Right lobe of liver (tissue), 6 donors: ENCODE results near the gene NEK1. TPM values are rescaled to one million over a fixed set of nuclear protein-coding genes. Genes with fewer than 3 reads are reported as not detected.

Experiments
- ATAC-seq, 4 donors: fragments of 200-7000 bp; cut with Tn5 transposase; one replicate each; pipeline ENCODE4 v1.9.1; 2020; ENCODE audit warnings: mild to moderate bottlenecking in 4 of 4, moderate library complexity in 4 of 4
- DNase-seq, 3 donors: peaks; one replicate each; pipeline ENCODE4 v3.0.0-alpha.2; 2020
- H3K27ac ChIP-seq, 3 donors: fragments of 200-600 bp; one replicate each; pipeline ENCODE4 v1.8.0; 2022
- H3K27me3 ChIP-seq, 2 donors: fragments of 200-600 bp; one replicate each; pipeline ENCODE4 v1.8.0; 2022
- H3K36me3 ChIP-seq, 4 donors: fragments of 200-600 bp; sonication (generic) in 1 of 4; one replicate each; pipeline versions ENCODE4 v1.5.1 to v1.8.0; 2017 to 2022; ENCODE audit warnings: control low read depth in 1 of 4
- H3K4me1 ChIP-seq, 4 donors: fragments of 200-600 bp; sonication (generic) in 1 of 4; one replicate each; pipeline versions ENCODE4 v1.5.1 to v1.8.0; 2017 to 2022; ENCODE audit warnings: control low read depth in 1 of 4
- H3K4me3 ChIP-seq, 3 donors: fragments of 200-600 bp; one replicate each; pipeline ENCODE4 v1.8.0; 2022
- H3K9me3 ChIP-seq, 4 donors: fragments of 200-600 bp; sonication (generic) in 1 of 4; one replicate each; pipeline versions ENCODE4 v1.5.1 to v1.8.0; 2017 to 2022; ENCODE audit warnings: control low read depth in 1 of 4
- CTCF ChIP-seq, 4 donors: fragments of 200-600 bp in 3 of 4; fragments of 450-650 bp in 1 of 4; IDR thresholded peaks; one replicate each; pipeline versions ENCODE4 v1.5.1 to v1.8.0; 2016 to 2022; ENCODE audit warnings: antibody characterized with exemption in 4 of 4, mild to moderate bottlenecking in 2 of 4
- POLR2A ChIP-seq: fragments of 450-650 bp; IDR thresholded peaks from one replicate; pipeline ENCODE4 v1.6.1; 2017; ENCODE audit warnings: antibody characterized with exemption, mild to moderate bottlenecking
- WGBS: methylation state at CpG from one replicate; pipeline ENCODE4 v1.1.6; 2018; ENCODE audit warnings: low coverage, low lambda C conversion rate; ENCODE audit not compliant: insufficient coverage; ENCODE audit errors: missing lambda C conversion rate; 5-methylcytosine and 5-hydroxymethylcytosine counted together
- intact Hi-C, 2 donors: fragments of 100-400 bp; cut with DNase I; formaldehyde crosslinking; loops; one replicate each; pipeline versions ENCODE4 v1.11.2 to v1.14.1; 2022
- total RNA-seq, 6 experiments: library from RNA; depleted of rRNA in 2 of 6; stranded (reverse); fragments of >200 nt in 2 of 6; fragmentation: NEBNext Ultra II Directional in 3 of 6; extraction: Animal tissue kit (Norgen Biotek cat#: 25700) in 3 of 6; gene quantifications; one replicate each; pipeline versions ENCODE4 v1.1.0 to v1.2.4, GENCODE V29; 2016 to 2023
- donor health status: DM: no; HTN: yes; CAD: no.
- donor health status: DM: no; HTN: no; CAD: no.
- donor health status: DM: no; HTN: no; CAD: no.
- donor health status: DM: no; HTN: yes; CAD: no.
- donor health status: DM: no; HTN: yes; CAD: no.

Gene NEK1
- total RNA-seq, 6 experiments from 2014 or later: 4.1 to 5.2 (median 4.5) TPM

- intact Hi-C loops: no loop called here
- DNase-seq (no peak), ATAC-seq (no peak)
- Histone ChIP-seq H3K9me3 (no peaks in the 10 kb centered on the region), H3K36me3 (no peaks in the 10 kb centered on the region), H3K27ac (no peak overlapping the region), H3K4me3 (no peak overlapping the region), H3K27me3 (no peaks in the 10 kb centered on the region), H3K4me1 (peaks cover 0 to 16% (median 0%) of the 10 kb centered on the region in 4 donors)
- WGBS: 30% methylated on average over 4 of the region's 4 CpGs
- TF ChIP-seq CTCF (IDR thresholded peaks at IDR 0.05) (no peak), POLR2A (no peak)
These were observed 1.2 kb downstream of the NEK1 start for GRCh38 chr4:169611157-169611556.

GRCh38 chr4:169604903-169605331, 7.5 kb downstream of the NEK1 start:
- ATAC-seq (no peak), DNase-seq (no peak)
- Histone ChIP-seq H3K4me3 (no peak overlapping the region), H3K36me3 (peaks cover 0 to 10% (median 0%) of the 10 kb centered on the region in 4 donors), H3K27me3 (no peaks in the 10 kb centered on the region), H3K4me1 (no peaks in the 10 kb centered on the region), H3K27ac (no peak overlapping the region), H3K9me3 (no peaks in the 10 kb centered on the region)
- intact Hi-C loops: no loop called here
- WGBS: 95% methylated on average over 1 of the region's 1 CpG
- TF ChIP-seq CTCF (IDR thresholded peaks at IDR 0.05) (no peak), POLR2A (no peak)

GRCh38 chr4:169604131-169604900, 8.1 kb downstream of the NEK1 start:
- no peak overlapping the region for H3K4me3 ChIP-seq
- no peaks in the 10 kb centered on the region for H3K4me1 ChIP-seq
- no peak overlapping the region for H3K27ac ChIP-seq
- H3K36me3 ChIP-seq: peaks cover 0 to 10% (median 0%) of the 10 kb centered on the region in 4 donors
- 0% methylated on average over 1 of the region's 1 CpG for WGBS
- H3K27me3 ChIP-seq: no peaks in the 10 kb centered on the region
- TF ChIP-seq POLR2A (no peak), CTCF (IDR thresholded peaks at IDR 0.05) (no peak)
- DNase-seq: no peak
- peak in 1 of 4 donors; percentile 62 for ATAC-seq
- H3K9me3 ChIP-seq: no peaks in the 10 kb centered on the region
- intact Hi-C loops: no loop called here

GRCh38 chr4:169603312-169603711, 9.1 kb downstream of the NEK1 start:
- ATAC-seq (no peak), DNase-seq (no peak)
- TF ChIP-seq POLR2A: no peak
- TF ChIP-seq CTCF (IDR thresholded peaks at IDR 0.05): no peak
- Histone ChIP-seq H3K4me3 (no peak overlapping the region), H3K27ac (no peak overlapping the region), H3K4me1 (no peaks in the 10 kb centered on the region), H3K27me3 (no peaks in the 10 kb centered on the region), H3K36me3 (peaks cover 0 to 10% (median 0%) of the 10 kb centered on the region in 4 donors), H3K9me3 (no peaks in the 10 kb centered on the region)
- intact Hi-C loops: no loop called here
- WGBS: 94% methylated on average over 2 of the region's 2 CpGs
